Endothelial cell of umbilical vein (primary cell): Measurements from ENCODE around the gene MARK3. TPM values are rescaled to one million over a fixed set of nuclear protein-coding genes. Genes with fewer than 3 reads are reported as not detected.

ENCODE experiments used
- BruUV-seq: library from RNA; stranded (reverse); fragments of 400-500 nt; replicated peaks from 2 replicates; lab custom pipeline; 2021; lab: Mats Ljungman, UMichigan
- CTCF ChIA-PET: fragments of 300-600, 350-600 bp; sonication (Branson Sonifier 250); formaldehyde crosslinking; loops from one replicate; lab custom pipeline; 2021; ENCODE audit warnings: antibody characterized with exemption, inconsistent platforms; lab: Charles Lee
- POLR2A ChIA-PET: fragments of 300-600, 350-600 bp; sonication (Branson Sonifier 250); formaldehyde crosslinking; loops from one replicate; lab custom pipeline; 2021; ENCODE audit warnings: antibody characterized with exemption, inconsistent platforms; lab: Charles Lee
- DNase-seq: peaks from one replicate; pipeline ENCODE4 v3.0.0-alpha.2; 2011; ENCODE audit warnings: low read depth, low spot score
- FAIRE-seq: peaks from 2 replicates; lab custom pipeline; 2011; peaks lifted over from hg19 to GRCh38; lab: Jason Lieb, UNC
- H2AFZ ChIP-seq: 2 replicates; pipeline ENCODE4 v1.6.0; 2012; ENCODE audit warnings: low read depth, low read length, control low read depth, inconsistent platforms
- H3K27ac ChIP-seq: 2 replicates; pipeline ENCODE4 v1.5.1; 2011; ENCODE audit warnings: low read depth, mild to moderate bottlenecking, control low read depth, low read length, moderate library complexity; ENCODE audit not compliant: insufficient read depth
- H3K27me3 ChIP-seq, 2 experiments: 2 replicates each; pipeline versions ENCODE4 v1.6.0 to v1.6.1; 2011; ENCODE audit warnings: low read length in 2 of 2, mixed read lengths in 1 of 2; ENCODE audit not compliant: control insufficient read depth in 2 of 2, insufficient read depth in 2 of 2
- H3K36me3 ChIP-seq, 2 experiments: 2 replicates in 1 of 2; 3 replicates in 1 of 2; pipeline ENCODE4 v1.5.1; 2011; ENCODE audit warnings: low read length in 2 of 2, mild to moderate bottlenecking in 1 of 2, moderate library complexity in 1 of 2; ENCODE audit not compliant: control insufficient read depth in 2 of 2, insufficient read depth in 2 of 2; ENCODE audit errors: extremely low read depth in 1 of 2
- H3K4me1 ChIP-seq: 3 replicates; pipeline ENCODE4 v1.5.1; 2011; ENCODE audit warnings: mild to moderate bottlenecking, low read length; ENCODE audit not compliant: control insufficient read depth, insufficient read depth; ENCODE audit errors: extremely low read depth
- H3K4me2 ChIP-seq: 2 replicates; pipeline ENCODE4 v1.6.1; 2011; ENCODE audit warnings: low read length, control low read depth, mixed read lengths; ENCODE audit not compliant: insufficient read depth
- H3K4me3 ChIP-seq, 3 experiments: fragments of 200-600 bp in 1 of 3; sonication (generic), shearing (Covaris generic) in 1 of 3; replicated peaks in 1 of 3; 2 replicates each; pipeline ENCODE4 v1.5.1; 2011 to 2016; ENCODE audit warnings: control low read depth in 3 of 3, low read length in 3 of 3, mild to moderate bottlenecking in 2 of 3, inconsistent platforms in 1 of 3, low read depth in 1 of 3, moderate library complexity in 1 of 3; ENCODE audit not compliant: insufficient read depth in 1 of 3
- H3K79me2 ChIP-seq: 2 replicates; pipeline ENCODE4 v1.6.0; 2012; ENCODE audit warnings: low read length, inconsistent platforms; ENCODE audit not compliant: control insufficient read depth, insufficient read depth
- H3K9ac ChIP-seq: replicated peaks from 2 replicates; pipeline ENCODE3; 2011; ENCODE audit warnings: low read length, control low read depth; ENCODE audit not compliant: insufficient read depth; ENCODE audit errors: extremely low read depth
- H3K9me1 ChIP-seq: replicated peaks from 3 replicates; pipeline ENCODE4 v1.6.0; 2011; ENCODE audit warnings: mild to moderate bottlenecking, low read length; ENCODE audit not compliant: control insufficient read depth, insufficient read depth; ENCODE audit errors: extremely low read depth
- H3K9me3 ChIP-seq: replicated peaks from 2 replicates; pipeline ENCODE4 v1.5.1; 2012; ENCODE audit warnings: low read length, inconsistent platforms; ENCODE audit not compliant: control insufficient read depth, insufficient read depth
- H4K20me1 ChIP-seq: replicated peaks from 2 replicates; pipeline ENCODE3; 2011; ENCODE audit warnings: mild to moderate bottlenecking, low read length; ENCODE audit not compliant: control insufficient read depth, insufficient read depth; ENCODE audit errors: extremely low read depth
- CTCF ChIP-seq, 2 donors: IDR thresholded peaks; 1 replicate in 1 of 2; 2 replicates in 1 of 2; pipeline ENCODE4 v1.5.1; 2011; ENCODE audit warnings: low read length in 2 of 2, mild to moderate bottlenecking in 2 of 2, moderate library complexity in 2 of 2, control low read depth in 1 of 2, inconsistent platforms in 1 of 2, low read depth in 1 of 2; ENCODE audit not compliant: insufficient read depth in 1 of 2; ENCODE audit errors: extremely low read depth in 1 of 2
- FOS ChIP-seq: IDR thresholded peaks from 2 replicates; pipeline ENCODE4 v1.6.1; 2011; ENCODE audit warnings: mild to moderate bottlenecking, low read length, moderate library complexity, borderline replicate concordance; ENCODE audit not compliant: insufficient read depth
- GATA2 ChIP-seq: IDR thresholded peaks from 2 replicates; pipeline ENCODE4 v1.7.0; 2011; ENCODE audit warnings: low read depth, mild to moderate bottlenecking, moderate library complexity, mixed read lengths, low read length; ENCODE audit not compliant: insufficient read length, insufficient read depth
- JUN ChIP-seq: IDR thresholded peaks from 2 replicates; pipeline ENCODE4 v1.6.1; 2011; ENCODE audit warnings: borderline replicate concordance, low read depth; ENCODE audit not compliant: insufficient read length, insufficient read depth
- MAX ChIP-seq: IDR thresholded peaks from 2 replicates; pipeline ENCODE4 v1.6.1; 2011; ENCODE audit not compliant: insufficient read depth, insufficient read length
- MYC ChIP-seq: IDR thresholded peaks from one replicate; pipeline ENCODE4 v1.6.1; 2011; ENCODE audit warnings: mild to moderate bottlenecking, low read depth, low read length
- POLR2AphosphoS5 ChIP-seq: IDR thresholded peaks from 2 replicates; pipeline ENCODE4 v1.6.1; 2012; ENCODE audit warnings: low read depth, mild to moderate bottlenecking, control low read depth, low read length, moderate library complexity; ENCODE audit not compliant: insufficient read depth
- dilution Hi-C: fragments of 300-500 bp; cut with MboI; formaldehyde crosslinking; loops from one replicate; pipeline ENCODE4 v1.15.0; 2019; ENCODE audit warnings: low sequenced_read_pairs; ENCODE audit not compliant: extremely low pct_ligation_motif_present
- intact Hi-C: fragments of 100-400 bp; cut with micrococcal nuclease; formaldehyde crosslinking; loops from one replicate; pipeline ENCODE4 v1.10.0; 2022
- polyA plus RNA-seq, 4 experiments: library from polyadenylated mRNA; depleted of rRNA in 3 of 4; stranded (reverse) in 3 of 4; unstranded in 1 of 4; fragments of >200 nt; gene quantifications; 2 replicates each; pipeline versions ENCODE4 v1.2.1 to v1.2.3, GENCODE V29; 2011 to 2012; ENCODE audit warnings: missing spikeins in 1 of 4
- total RNA-seq: library from RNA; stranded (reverse); gene quantifications from 2 replicates; pipeline ENCODE4 v1.2.3, GENCODE V29; 2021

Gene MARK3
- total and polyA plus RNA-seq, 2 donors (not counting 3 experiments of a cell fraction or from before 2014, with no cell fraction given) = 46.6 to 96.1 TPM

GRCh38 chr14:103472939-103473338 is 87.7 kb downstream of the MARK3 start:
- no TSS peak for BruUV-seq
- Histone ChIP-seq H4K20me1 (no peaks in the 10 kb centered on the region), H3K27me3 (no peaks in the 10 kb centered on the region), H3K4me3 (no peak overlapping the region), H3K4me2 (no peak overlapping the region), H3K79me2 (no peaks in the 10 kb centered on the region), H2AFZ (no peak overlapping the region), H3K27ac (no peak overlapping the region), H3K4me1 (no peaks in the 10 kb centered on the region), H3K9ac (no peak overlapping the region), H3K9me3 (no peaks in the 10 kb centered on the region), H3K9me1 (no peaks in the 10 kb centered on the region), H3K36me3 (peaks cover 16 to 28% of the 10 kb centered on the region in 2 experiments)
- intact Hi-C loops = no loop called here
- POLR2A ChIA-PET = no interaction called here
- dilution Hi-C loops = no loop called here
- CTCF ChIA-PET = interaction anchor here (1.0 kb wide), 1 partner anchor 12 kb away, joined by 3 read pairs; no protein-coding TSS in a partner anchor
- no peak for TF ChIP-seq JUN
- TF ChIP-seq POLR2AphosphoS5 = no peak
- TF ChIP-seq MAX = no peak
- no peak for TF ChIP-seq CTCF (IDR thresholded peaks at IDR 0.05; ENCODE audit: extremely low read depth in 1 of 2, insufficient read depth in 1 of 2, low read depth in 1 of 2, low read length in 2 of 2)
- no peak for TF ChIP-seq FOS
- no peak for TF ChIP-seq MYC
- no peak for TF ChIP-seq GATA2
- FAIRE-seq = peak; percentile 4
- DNase-seq = no peak
